Middle frontal gyrus (tissue), 1 donor: ENCODE data around the gene TIMM29.
"Not testable (repeated sequence)": the region's sequence is repeated elsewhere in the genome, so short reads cannot be mapped to it uniquely, and the experiment has no call there.

ENCODE experiments used
- DNase-seq: peaks from one replicate; pipeline ENCODE4 v3.0.0-alpha.2; 2015; ENCODE audit warnings: low spot score; ENCODE audit errors: extremely low spot score

The TIMM29 gene

DNA sequence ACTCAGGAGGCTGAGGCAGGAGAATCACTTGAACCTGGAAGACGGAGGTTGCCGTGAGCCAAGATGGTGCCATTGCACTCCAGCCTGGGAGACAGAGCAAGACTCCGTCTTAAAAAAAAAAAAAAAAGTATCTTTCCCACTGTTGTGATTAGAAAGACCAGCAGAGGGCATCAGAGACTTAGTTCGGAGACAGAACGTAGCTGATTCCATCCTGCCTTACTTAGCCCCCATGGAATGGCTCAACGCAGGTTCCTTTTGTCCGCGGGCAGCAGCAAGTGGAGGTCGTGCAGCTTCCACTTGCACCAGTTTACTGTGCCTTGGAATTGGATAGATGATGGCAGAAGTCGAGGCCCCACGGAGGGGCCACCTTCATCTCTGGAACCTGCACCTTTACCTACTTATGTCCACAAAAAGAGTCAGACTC is 8.1 kb downstream of the TIMM29 start:
- no peak for DNase-seq

- DNase-seq = not testable (repeated sequence)
These were observed 13.0 kb downstream of the TIMM29 start for GRCh38 chr19:10941649-10942048.

- DNase-seq = not testable (repeated sequence)
These were observed 14.8 kb downstream of the TIMM29 start for GRCh38 chr19:10943412-10943811.

GRCh38 chr19:10945264-10945663 is 16.7 kb downstream of the TIMM29 start:
- DNase-seq = no peak

GRCh38 chr19:10946958-10947657 is 18.5 kb downstream of the TIMM29 start:
- DNase-seq = no peak

- DNase-seq = no peak
These were observed 24.2 kb downstream of the TIMM29 start for GRCh38 chr19:10952809-10953208.

DNA sequence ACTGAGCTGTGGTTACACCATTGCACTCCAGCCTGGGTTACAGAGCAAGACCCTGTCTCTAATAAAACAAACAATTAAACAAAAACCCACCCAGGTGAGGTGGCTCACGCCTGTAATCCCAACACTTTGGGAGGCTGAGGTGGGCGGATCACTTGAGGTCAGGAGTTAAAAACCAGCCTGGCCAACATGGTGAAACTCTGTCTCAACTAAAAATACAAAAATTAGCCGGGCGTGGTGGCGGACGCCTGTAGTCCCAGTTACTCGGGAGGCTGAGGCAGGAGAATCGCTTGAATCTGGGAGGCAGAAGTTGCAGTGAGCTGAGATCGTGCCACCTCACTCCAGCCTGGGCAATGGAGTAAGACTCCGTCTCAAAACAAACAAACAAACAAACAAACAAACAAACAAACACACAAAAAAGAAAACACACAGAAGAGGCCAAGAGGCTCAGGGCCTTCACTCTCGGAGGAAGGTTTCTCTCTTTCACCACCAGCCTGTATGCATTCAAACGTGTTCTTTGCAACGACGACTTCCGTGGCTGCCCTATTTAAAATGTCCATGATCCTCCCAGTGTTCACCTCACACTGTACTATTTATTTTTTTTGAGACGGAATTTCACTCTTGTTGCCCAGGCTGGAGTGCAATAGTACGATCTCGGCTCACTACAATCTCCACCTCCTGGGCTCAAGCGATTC is 30.8 kb downstream of the TIMM29 start:
- DNase-seq = not testable (repeated sequence)

DNA sequence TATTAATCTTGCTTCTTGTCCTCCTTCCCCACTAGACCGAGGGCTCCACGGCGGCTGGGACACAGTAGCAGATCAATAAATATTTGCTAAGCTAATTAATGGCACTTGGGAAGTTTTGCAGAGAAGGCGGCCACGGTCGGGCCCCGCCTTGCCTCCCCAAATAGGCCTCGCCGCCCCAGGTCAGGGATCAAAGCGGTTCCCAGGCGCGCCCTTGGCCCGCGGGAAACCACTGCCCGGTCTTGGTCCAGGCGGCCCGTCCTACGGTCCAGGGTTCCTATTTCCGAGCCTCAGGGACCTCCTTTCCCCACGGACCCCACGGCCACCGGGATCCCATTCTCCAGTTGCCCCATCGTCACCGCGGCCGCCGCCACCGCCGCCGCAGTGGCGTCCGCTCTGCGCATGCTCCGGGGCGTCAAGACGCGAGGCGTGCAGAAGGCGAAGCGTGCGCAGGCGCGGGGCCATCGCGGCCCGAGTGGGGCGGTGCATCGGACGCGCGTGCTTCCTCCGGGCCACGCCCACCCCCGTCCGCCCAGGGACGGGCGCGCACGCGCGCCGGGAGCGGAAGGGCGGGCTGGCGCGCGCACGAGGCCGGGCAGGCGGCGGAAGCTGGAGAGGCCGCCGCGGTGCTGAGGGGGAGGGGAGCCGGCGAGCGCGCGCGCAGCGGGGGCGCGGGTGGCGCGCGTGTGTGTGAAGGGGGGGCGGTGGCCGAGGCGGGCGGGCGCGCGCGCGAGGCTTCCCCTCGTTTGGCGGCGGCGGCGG is 31.9 kb downstream of the TIMM29 start, which contains the start of gene SMARCA4:
SMARCA4 (plus strand) TSS at position 717 of the 759 bp plus-strand sequence. CDS start 23,122 bp downstream, outside the sequence.
- DNase-seq = peak; percentile 93

- no peak for DNase-seq
These were observed 32.7 kb downstream of the TIMM29 start for GRCh38 chr19:10961073-10961860.

DNA sequence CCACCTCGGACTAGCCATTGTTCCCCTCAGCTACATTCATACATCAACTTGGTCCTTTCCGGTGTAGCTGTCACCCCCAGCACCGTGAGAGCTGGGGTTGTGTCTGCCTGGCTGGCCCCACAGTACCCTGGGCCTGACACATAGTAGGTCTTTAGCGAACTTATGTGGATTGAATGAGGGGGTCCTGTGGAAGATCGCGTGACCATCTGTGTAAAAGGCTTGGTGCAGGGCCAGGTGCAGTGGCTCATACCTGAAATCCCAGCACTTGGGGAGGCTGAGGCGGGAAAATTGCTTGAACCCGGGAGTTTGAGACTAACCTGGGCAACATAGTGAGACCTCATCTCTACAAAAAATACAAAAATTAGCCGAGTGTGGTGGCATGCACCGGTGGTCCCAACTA is 34.3 kb downstream of the TIMM29 start:
- no peak for DNase-seq

- no peak for DNase-seq
These were observed 35.3 kb downstream of the TIMM29 start for GRCh38 chr19:10963865-10964264.

- no peak for DNase-seq
These were observed 36.3 kb downstream of the TIMM29 start for GRCh38 chr19:10964903-10965302.

GRCh38 chr19:10965398-10965797 is 36.8 kb downstream of the TIMM29 start:
- DNase-seq = no peak

GRCh38 chr19:10966809-10967208 is 38.2 kb downstream of the TIMM29 start:
- no peak for DNase-seq

GRCh38 chr19:10968527-10969135 is 40.0 kb downstream of the TIMM29 start:
- DNase-seq = no peak

DNA sequence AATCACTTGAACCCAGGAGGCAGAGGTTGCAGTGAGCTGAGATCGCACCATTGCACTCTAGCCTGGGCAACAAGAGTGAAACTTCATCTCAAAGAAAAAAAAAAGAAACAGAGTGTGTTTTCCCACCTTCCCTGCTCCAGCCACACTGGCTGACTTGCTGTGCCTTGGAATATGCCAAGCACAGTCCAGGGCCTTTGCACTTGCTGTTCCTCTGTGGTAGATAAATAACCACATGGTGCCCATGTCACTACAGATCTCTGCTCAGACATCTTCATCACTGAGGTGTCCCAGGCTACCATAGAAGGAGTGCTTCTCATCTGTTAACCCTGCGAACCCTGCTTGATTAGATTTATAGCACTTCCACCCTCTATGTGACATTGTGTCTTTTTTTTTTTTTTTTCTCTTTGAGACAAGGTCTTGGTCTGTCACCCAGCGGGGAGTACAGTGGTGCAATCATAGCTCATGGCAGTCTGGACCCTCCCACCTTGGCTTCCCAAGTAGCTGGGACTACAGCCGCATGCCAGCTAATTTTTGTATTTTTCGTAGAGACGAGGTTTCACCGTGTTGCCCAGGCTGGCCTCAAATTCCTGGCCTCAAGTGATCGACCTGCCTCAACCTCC is 42.6 kb downstream of the TIMM29 start:
- no peak for DNase-seq

GRCh38 chr19:10975374-10976130 is 46.9 kb downstream of the TIMM29 start:
- DNase-seq = no peak

DNA sequence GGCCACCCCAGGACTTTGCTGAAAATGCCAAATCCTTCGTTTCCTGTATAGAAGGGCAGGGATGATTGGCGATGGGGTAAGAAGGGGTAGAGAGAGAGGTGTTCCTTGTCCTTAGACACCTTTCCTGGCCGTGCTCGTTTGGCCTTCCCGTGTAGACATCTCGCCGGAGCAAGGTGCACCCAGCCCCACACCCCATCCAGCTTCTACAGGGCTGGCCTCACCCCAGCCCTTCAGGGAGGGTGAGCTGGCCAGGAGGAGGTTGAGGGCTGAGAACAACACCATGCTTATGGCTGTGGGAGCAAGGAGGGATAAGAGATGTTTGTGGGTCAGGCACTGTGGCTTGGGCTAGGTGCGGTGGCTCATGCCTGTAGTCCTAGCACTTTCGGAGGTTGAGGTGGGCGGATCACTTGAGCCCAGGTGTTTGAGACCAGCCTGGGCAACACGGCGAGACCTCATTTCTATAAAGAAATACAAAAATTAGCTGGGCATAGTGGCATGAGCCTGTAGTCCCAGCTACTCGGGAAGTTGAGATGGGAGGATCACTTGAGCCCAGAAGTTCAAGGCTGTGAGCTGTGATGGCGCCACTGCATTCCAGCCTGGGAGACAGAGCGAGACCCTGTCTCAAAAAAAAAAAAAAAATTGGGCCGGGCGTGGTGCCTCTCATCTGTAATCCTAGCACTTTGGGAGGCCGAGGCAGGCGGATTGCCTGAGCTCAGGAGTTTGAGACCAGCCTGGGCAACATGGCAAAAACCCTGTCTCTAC is 47.7 kb downstream of the TIMM29 start:
- no peak for DNase-seq

DNA sequence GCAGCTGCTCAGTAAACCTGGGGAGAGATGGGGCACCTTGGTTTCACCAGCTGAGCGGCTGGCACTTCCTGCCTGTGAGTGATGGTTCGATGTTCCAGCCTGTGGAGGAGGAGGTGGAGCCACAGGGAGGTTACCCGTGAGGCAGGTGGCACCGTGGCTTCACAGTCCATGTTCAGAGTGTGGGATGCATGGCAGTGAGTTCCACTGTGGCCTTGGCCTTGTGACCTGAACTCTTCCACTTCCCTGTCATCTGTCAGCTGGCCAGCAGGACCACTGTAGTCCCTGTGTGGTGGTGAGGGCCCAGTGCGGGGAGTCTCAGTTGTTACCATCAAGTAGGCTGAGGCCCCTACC is 49.1 kb downstream of the TIMM29 start:
- DNase-seq = no peak
